ENCODE data around the gene C2CD4D.

- TF ChIP-seq, protein P1, sequence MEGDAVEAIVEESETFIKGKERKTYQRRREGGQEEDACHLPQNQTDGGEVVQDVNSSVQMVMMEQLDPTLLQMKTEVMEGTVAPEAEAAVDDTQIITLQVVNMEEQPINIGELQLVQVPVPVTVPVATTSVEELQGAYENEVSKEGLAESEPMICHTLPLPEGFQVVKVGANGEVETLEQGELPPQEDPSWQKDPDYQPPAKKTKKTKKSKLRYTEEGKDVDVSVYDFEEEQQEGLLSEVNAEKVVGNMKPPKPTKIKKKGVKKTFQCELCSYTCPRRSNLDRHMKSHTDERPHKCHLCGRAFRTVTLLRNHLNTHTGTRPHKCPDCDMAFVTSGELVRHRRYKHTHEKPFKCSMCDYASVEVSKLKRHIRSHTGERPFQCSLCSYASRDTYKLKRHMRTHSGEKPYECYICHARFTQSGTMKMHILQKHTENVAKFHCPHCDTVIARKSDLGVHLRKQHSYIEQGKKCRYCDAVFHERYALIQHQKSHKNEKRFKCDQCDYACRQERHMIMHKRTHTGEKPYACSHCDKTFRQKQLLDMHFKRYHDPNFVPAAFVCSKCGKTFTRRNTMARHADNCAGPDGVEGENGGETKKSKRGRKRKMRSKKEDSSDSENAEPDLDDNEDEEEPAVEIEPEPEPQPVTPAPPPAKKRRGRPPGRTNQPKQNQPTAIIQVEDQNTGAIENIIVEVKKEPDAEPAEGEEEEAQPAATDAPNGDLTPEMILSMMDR (IDR thresholded peaks at IDR 0.05; ENCODE audit: borderline replicate concordance, extremely low read depth, low read length, poor library complexity, severe bottlenecking) = no peak
- no peak for TF ChIP-seq EZH2 (IDR thresholded peaks at IDR 0.05; ENCODE audit: borderline replicate concordance, low read depth, low read length, severe bottlenecking)
These were observed 36.5 kb downstream of the C2CD4D start for GRCh38 chr1:151803164-151803563.

Measured in DND-41 (cell line).